ENCODE data around the gene DPP6. TPM values are rescaled to one million over a fixed set of nuclear protein-coding genes. Genes with fewer than 3 reads are reported as not detected.

Gene DPP6
- total RNA-seq, 4 donors from 2014 or later, result 1.5 to 2.9 TPM; not detected in 2

- Histone ChIP-seq H3K4me3 (no peak overlapping the region), H3K4me1 (no peaks in the 10 kb centered on the region), H3K27ac (no peak overlapping the region), H3K9me3 (no peaks in the 10 kb centered on the region), H3K27me3 (no peaks in the 10 kb centered on the region), H3K36me3 (no peaks in the 10 kb centered on the region)
- TF ChIP-seq, protein P1, sequence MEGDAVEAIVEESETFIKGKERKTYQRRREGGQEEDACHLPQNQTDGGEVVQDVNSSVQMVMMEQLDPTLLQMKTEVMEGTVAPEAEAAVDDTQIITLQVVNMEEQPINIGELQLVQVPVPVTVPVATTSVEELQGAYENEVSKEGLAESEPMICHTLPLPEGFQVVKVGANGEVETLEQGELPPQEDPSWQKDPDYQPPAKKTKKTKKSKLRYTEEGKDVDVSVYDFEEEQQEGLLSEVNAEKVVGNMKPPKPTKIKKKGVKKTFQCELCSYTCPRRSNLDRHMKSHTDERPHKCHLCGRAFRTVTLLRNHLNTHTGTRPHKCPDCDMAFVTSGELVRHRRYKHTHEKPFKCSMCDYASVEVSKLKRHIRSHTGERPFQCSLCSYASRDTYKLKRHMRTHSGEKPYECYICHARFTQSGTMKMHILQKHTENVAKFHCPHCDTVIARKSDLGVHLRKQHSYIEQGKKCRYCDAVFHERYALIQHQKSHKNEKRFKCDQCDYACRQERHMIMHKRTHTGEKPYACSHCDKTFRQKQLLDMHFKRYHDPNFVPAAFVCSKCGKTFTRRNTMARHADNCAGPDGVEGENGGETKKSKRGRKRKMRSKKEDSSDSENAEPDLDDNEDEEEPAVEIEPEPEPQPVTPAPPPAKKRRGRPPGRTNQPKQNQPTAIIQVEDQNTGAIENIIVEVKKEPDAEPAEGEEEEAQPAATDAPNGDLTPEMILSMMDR (IDR thresholded peaks at IDR 0.05), result no peak
- no peak for TF ChIP-seq POLR2A (IDR thresholded peaks at IDR 0.05)
- no peak for DNase-seq
These were observed 292.9 kb downstream of the DPP6 start for GRCh38 chr7:154345093-154345492.

DNA sequence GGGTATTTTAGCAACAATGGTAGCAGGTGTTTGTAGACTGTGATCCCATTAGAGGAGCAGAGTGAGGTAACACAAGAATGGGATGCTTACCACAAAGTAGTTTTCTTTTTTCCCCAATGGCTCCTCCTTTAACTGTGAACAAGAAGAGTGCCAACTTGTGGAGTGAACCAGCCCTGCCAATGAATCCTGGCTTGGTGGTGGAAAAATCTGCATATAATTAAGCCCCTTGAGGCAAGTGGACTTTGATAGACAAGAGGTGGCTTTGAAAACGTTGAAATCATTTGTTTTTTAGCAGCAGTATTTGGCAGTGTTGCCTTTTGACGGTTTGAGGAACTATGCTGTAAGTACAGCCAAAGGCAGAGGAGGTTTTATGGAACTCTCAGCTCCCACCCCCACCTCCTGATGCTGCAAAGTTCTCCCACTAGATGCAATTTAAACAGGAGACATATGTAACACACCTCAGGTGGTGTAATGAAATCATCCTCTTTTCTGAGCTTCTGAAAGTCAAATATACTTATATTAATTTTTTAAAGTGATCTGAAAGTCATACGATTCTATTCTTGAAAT, 295.6 kb downstream of the DPP6 start:
- TF ChIP-seq POLR2A (IDR thresholded peaks at IDR 0.05), result no peak
- TF ChIP-seq, protein P1 (IDR thresholded peaks at IDR 0.05), result no peak
- H3K4me1 ChIP-seq, result no peaks in the 10 kb centered on the region
- H3K27ac ChIP-seq, result no peak overlapping the region
- H3K9me3 ChIP-seq, result no peaks in the 10 kb centered on the region
- H3K27me3 ChIP-seq, result no peaks in the 10 kb centered on the region
- no peak overlapping the region for H3K4me3 ChIP-seq
- no peaks in the 10 kb centered on the region for H3K36me3 ChIP-seq
- no peak for DNase-seq

DNA sequence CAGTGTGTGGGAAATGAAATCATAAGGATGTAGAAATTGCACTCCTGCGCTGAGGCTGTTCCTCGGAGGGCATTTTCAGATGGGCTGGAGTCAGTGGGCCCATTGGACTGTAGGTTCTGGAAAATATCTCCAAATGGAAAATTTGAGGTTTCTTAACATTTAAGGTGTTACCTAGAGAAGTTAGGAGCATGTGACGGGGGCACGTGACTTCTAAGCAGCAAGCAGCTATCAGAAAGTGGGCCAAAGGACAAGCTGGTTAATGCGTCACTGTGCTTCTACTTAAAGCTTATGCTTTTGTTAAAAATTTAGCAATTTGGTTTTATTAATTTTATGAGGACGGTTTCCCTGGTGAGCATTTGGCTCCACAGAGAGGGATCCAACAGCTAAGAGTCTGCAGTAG, 298.7 kb downstream of the DPP6 start:
- Histone ChIP-seq H3K9me3 (no peaks in the 10 kb centered on the region), H3K4me1 (no peaks in the 10 kb centered on the region), H3K27ac (no peak overlapping the region), H3K27me3 (no peaks in the 10 kb centered on the region), H3K4me3 (no peak overlapping the region), H3K36me3 (no peaks in the 10 kb centered on the region)
- no peak for DNase-seq
- no peak for TF ChIP-seq POLR2A (IDR thresholded peaks at IDR 0.05)
- TF ChIP-seq, protein P1 (IDR thresholded peaks at IDR 0.05), result no peak

DNA sequence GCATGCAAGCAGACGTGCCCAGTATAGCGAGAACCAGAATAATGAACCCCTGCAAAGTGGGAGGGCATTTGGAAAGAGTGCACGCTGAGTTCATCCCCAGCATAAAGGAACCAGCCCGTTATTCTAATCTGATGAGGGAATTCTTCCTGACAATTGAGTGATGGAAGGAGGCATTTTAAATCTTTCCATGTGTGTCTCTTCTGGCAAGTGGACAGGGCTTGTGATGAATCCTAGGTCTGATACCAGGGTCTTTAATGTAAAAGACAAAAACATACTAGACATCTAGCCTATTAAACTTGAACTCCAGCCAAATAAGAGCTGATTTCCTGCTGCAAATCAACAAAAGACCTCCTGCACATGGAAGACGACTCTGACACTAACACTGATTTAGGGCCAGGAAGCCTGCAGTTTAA, 301.2 kb downstream of the DPP6 start:
- Histone ChIP-seq H3K27me3 (no peaks in the 10 kb centered on the region), H3K9me3 (no peaks in the 10 kb centered on the region), H3K4me1 (no peaks in the 10 kb centered on the region), H3K27ac (no peak overlapping the region), H3K36me3 (no peaks in the 10 kb centered on the region), H3K4me3 (no peak overlapping the region)
- DNase-seq, result no peak
- TF ChIP-seq, protein P1 (IDR thresholded peaks at IDR 0.05), result no peak
- TF ChIP-seq POLR2A (IDR thresholded peaks at IDR 0.05), result no peak

GRCh38 chr7:154364170-154364569, 312.0 kb downstream of the DPP6 start:
- no peaks in the 10 kb centered on the region for H3K9me3 ChIP-seq
- no peak for DNase-seq
- no peak overlapping the region for H3K4me3 ChIP-seq
- H3K27ac ChIP-seq, result no peak overlapping the region
- TF ChIP-seq, protein P1 (IDR thresholded peaks at IDR 0.05), result no peak
- TF ChIP-seq POLR2A (IDR thresholded peaks at IDR 0.05), result no peak
- H3K36me3 ChIP-seq, result no peaks in the 10 kb centered on the region
- H3K27me3 ChIP-seq, result no peaks in the 10 kb centered on the region
- H3K4me1 ChIP-seq, result no peaks in the 10 kb centered on the region

DNA sequence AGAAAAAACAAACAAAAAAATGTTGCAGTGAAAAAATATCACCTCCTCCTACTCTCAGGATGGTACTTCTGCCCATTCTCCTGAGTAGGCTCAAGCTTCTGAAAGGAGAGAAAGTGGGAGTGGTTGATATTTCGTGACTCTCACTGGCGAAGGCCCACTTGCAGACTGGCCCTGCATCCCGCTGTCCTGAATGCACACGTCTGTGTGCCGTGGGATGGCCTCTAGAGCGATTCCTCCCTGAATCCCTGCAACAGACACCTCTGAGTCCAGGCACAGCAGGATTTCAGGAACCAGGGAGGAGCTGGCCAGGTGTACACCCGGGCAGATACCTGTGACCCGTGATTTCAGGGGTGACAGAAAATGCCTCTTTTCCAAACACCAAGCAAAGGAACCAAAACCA, 319.2 kb downstream of the DPP6 start:
- H3K27ac ChIP-seq, result no peak overlapping the region
- DNase-seq, result no peak
- TF ChIP-seq, protein P1 (IDR thresholded peaks at IDR 0.05), result no peak
- no peak for TF ChIP-seq POLR2A (IDR thresholded peaks at IDR 0.05)

More for the DNA sequence above, 319.2 kb downstream of the DPP6 start:
- no peaks in the 10 kb centered on the region for H3K9me3 ChIP-seq
- no peaks in the 10 kb centered on the region for H3K36me3 ChIP-seq
- no peaks in the 10 kb centered on the region for H3K27me3 ChIP-seq
- H3K4me3 ChIP-seq, result no peak overlapping the region
- H3K4me1 ChIP-seq, result no peaks in the 10 kb centered on the region

Measured in Peyer's patch (tissue), 4 donors.